ENCODE data around the gene ZSWIM3.
"Not testable (repeated sequence)": the region's sequence is repeated elsewhere in the genome, so short reads cannot be mapped to it uniquely, and the experiment has no call there.

Gene ZSWIM3

DNA sequence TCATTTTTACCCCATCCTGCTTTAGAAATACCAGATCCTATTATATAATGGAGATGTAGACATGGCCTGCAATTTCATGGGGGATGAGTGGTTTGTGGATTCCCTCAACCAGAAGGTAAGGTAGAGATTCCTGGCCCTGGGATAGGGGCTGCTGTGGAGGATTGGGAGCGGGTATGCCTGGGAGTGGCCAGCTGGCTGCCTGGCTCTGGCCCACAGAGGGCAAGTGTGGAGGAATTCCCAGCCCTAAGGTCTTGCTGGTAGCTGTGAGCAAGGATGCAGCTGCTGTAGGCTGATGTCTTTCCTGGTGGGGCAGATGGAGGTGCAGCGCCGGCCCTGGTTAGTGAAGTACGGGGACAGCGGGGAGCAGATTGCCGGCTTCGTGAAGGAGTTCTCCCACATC, 40.3 kb downstream of the ZSWIM3 start:
- no peaks in the 10 kb centered on the region for H3K9me3 ChIP-seq (ENCODE audit: control insufficient read depth in 2 of 2, low read length in 2 of 2)
- no peak overlapping the region for H3K9ac ChIP-seq (ENCODE audit: low read depth in 1 of 2, low read length in 2 of 2)
- no peak overlapping the region for H3K4me3 ChIP-seq (ENCODE audit: low read length in 2 of 2)
- H3K36me3 ChIP-seq (ENCODE audit: control insufficient read depth in 2 of 2, insufficient read depth in 2 of 2, low read length in 2 of 2): peaks cover 41 to 55% of the 10 kb centered on the region in 2 donors
- peaks cover 8 to 9% of the 10 kb centered on the region in 2 donors for H3K4me1 ChIP-seq (ENCODE audit: control insufficient read depth in 2 of 2, insufficient read depth in 2 of 2, low read length in 2 of 2)
- H3K27me3 ChIP-seq (ENCODE audit: control insufficient read depth in 2 of 2, insufficient read depth in 2 of 2, low read length in 2 of 2): no peaks in the 10 kb centered on the region
- H3K27ac ChIP-seq (ENCODE audit: low read depth in 2 of 2, low read length in 2 of 2): no peak overlapping the region

DNA sequence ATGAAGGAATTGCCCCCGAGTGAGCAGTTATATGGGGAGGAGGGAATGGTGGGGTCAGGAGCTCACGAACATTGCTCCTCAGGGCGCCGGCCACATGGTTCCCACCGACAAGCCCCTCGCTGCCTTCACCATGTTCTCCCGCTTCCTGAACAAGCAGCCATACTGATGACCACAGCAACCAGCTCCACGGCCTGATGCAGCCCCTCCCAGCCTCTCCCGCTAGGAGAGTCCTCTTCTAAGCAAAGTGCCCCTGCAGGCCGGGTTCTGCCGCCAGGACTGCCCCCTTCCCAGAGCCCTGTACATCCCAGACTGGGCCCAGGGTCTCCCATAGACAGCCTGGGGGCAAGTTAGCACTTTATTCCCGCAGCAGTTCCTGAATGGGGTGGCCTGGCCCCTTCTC, 40.9 kb downstream of the ZSWIM3 start:
- peaks cover 41 to 51% of the 10 kb centered on the region in 2 donors for H3K36me3 ChIP-seq (ENCODE audit: control insufficient read depth in 2 of 2, insufficient read depth in 2 of 2, low read length in 2 of 2)

DNA sequence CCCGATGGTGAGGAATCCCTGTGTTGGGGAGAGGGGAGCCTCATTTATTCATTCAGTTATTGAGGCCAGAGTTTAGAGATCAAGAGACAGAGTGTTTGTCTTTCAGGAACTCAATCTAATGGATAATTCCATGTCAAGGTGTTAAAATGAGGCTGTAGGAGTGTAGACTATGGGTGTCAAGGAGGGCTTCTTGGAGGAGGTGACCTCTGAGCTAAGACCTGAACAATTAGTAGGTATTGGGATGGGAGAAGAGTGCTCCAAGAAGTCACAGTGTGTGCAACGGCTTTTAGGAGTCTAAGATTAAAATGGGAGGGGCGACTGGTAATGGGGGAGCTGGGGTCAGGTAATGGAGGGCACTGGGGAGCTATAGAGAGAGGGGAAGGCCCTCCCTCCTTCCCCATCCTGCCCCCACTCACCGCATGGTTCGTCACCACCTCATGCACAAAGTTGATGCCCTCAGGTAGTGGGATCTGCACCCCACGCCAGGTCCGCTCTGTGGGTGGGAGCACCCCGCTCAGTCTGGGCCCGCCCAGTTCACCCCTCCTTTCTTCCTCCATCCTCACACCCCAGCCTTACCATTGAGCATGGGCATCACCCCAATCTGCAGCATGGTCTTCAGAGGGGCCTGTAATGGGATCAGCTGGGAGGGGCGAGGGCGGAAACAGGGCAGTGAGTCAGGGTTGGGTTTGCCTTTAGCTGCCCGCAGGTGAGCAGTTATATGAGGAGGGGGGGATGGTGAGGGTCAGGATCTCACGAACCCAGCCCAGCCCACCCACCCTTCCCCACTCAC, 41.8 kb downstream of the ZSWIM3 start:
- no peak overlapping the region for H3K9ac ChIP-seq (ENCODE audit: low read depth in 1 of 2, low read length in 2 of 2)
- no peaks in the 10 kb centered on the region for H3K4me1 ChIP-seq (ENCODE audit: control insufficient read depth in 2 of 2, insufficient read depth in 2 of 2, low read length in 2 of 2)
- no peaks in the 10 kb centered on the region for H3K9me3 ChIP-seq (ENCODE audit: control insufficient read depth in 2 of 2, low read length in 2 of 2)
- no peaks in the 10 kb centered on the region for H3K27me3 ChIP-seq (ENCODE audit: control insufficient read depth in 2 of 2, insufficient read depth in 2 of 2, low read length in 2 of 2)
- H3K27ac ChIP-seq (ENCODE audit: low read depth in 2 of 2, low read length in 2 of 2): no peak overlapping the region
- no peak overlapping the region for H3K4me3 ChIP-seq (ENCODE audit: low read length in 2 of 2)
- H3K36me3 ChIP-seq (ENCODE audit: control insufficient read depth in 2 of 2, insufficient read depth in 2 of 2, low read length in 2 of 2): peaks cover 35 to 46% of the 10 kb centered on the region in 2 donors

More for the DNA sequence above, 40.9 kb downstream of the ZSWIM3 start:
- Histone ChIP-seq H3K27ac (ENCODE audit: low read depth in 2 of 2, low read length in 2 of 2) (no peak overlapping the region), H3K27me3 (ENCODE audit: control insufficient read depth in 2 of 2, insufficient read depth in 2 of 2, low read length in 2 of 2) (no peaks in the 10 kb centered on the region), H3K9me3 (ENCODE audit: control insufficient read depth in 2 of 2, low read length in 2 of 2) (no peaks in the 10 kb centered on the region), H3K9ac (ENCODE audit: low read depth in 1 of 2, low read length in 2 of 2) (no peak overlapping the region), H3K4me3 (ENCODE audit: low read length in 2 of 2) (no peak overlapping the region), H3K4me1 (ENCODE audit: control insufficient read depth in 2 of 2, insufficient read depth in 2 of 2, low read length in 2 of 2) (peaks cover 3% of the 10 kb centered on the region in 2 donors)

GRCh38 chr20:45901332-45901731, 43.9 kb downstream of the ZSWIM3 start:
- H3K27ac ChIP-seq (ENCODE audit: low read depth in 2 of 2, low read length in 2 of 2); H3K9ac ChIP-seq (ENCODE audit: low read depth in 1 of 2, low read length in 2 of 2); H3K27me3 ChIP-seq (ENCODE audit: control insufficient read depth in 2 of 2, insufficient read depth in 2 of 2, low read length in 2 of 2); H3K4me1 ChIP-seq (ENCODE audit: control insufficient read depth in 2 of 2, insufficient read depth in 2 of 2, low read length in 2 of 2); H3K9me3 ChIP-seq (ENCODE audit: control insufficient read depth in 2 of 2, low read length in 2 of 2); H3K4me3 ChIP-seq (ENCODE audit: low read length in 2 of 2): not testable (repeated sequence)
- peaks cover 24 to 30% of the 10 kb centered on the region in 2 donors for H3K36me3 ChIP-seq (ENCODE audit: control insufficient read depth in 2 of 2, insufficient read depth in 2 of 2, low read length in 2 of 2)

- no peak overlapping the region for H3K4me3 ChIP-seq (ENCODE audit: low read length in 2 of 2)
- H3K9ac ChIP-seq (ENCODE audit: low read depth in 1 of 2, low read length in 2 of 2): no peak overlapping the region
- H3K4me1 ChIP-seq (ENCODE audit: control insufficient read depth in 2 of 2, insufficient read depth in 2 of 2, low read length in 2 of 2): no peaks in the 10 kb centered on the region
- H3K27ac ChIP-seq (ENCODE audit: low read depth in 2 of 2, low read length in 2 of 2): no peak overlapping the region
- H3K36me3 ChIP-seq (ENCODE audit: control insufficient read depth in 2 of 2, insufficient read depth in 2 of 2, low read length in 2 of 2): peaks cover 17 to 23% of the 10 kb centered on the region in 2 donors
- no peaks in the 10 kb centered on the region for H3K9me3 ChIP-seq (ENCODE audit: control insufficient read depth in 2 of 2, low read length in 2 of 2)
- H3K27me3 ChIP-seq (ENCODE audit: control insufficient read depth in 2 of 2, insufficient read depth in 2 of 2, low read length in 2 of 2): no peaks in the 10 kb centered on the region
Measured at GRCh38 chr20:45902199-45902701, 44.8 kb downstream of the ZSWIM3 start.

- Histone ChIP-seq H3K27me3 (ENCODE audit: control insufficient read depth in 2 of 2, insufficient read depth in 2 of 2, low read length in 2 of 2) (no peaks in the 10 kb centered on the region), H3K36me3 (ENCODE audit: control insufficient read depth in 2 of 2, insufficient read depth in 2 of 2, low read length in 2 of 2) (peaks cover 0 to 6% of the 10 kb centered on the region in 2 donors), H3K4me1 (ENCODE audit: control insufficient read depth in 2 of 2, insufficient read depth in 2 of 2, low read length in 2 of 2) (peaks cover 0 to 2% of the 10 kb centered on the region in 2 donors), H3K9me3 (ENCODE audit: control insufficient read depth in 2 of 2, low read length in 2 of 2) (no peaks in the 10 kb centered on the region), H3K27ac (ENCODE audit: low read depth in 2 of 2, low read length in 2 of 2) (no peak overlapping the region), H3K9ac (ENCODE audit: low read depth in 1 of 2, low read length in 2 of 2) (no peak overlapping the region), H3K4me3 (ENCODE audit: low read length in 2 of 2) (no peak overlapping the region)
Measured at GRCh38 chr20:45904583-45905504, 47.4 kb downstream of the ZSWIM3 start.

GRCh38 chr20:45905505-45906079, 48.2 kb downstream of the ZSWIM3 start:
- H3K27me3 ChIP-seq (ENCODE audit: control insufficient read depth in 2 of 2, insufficient read depth in 2 of 2, low read length in 2 of 2): no peaks in the 10 kb centered on the region
- no peak overlapping the region for H3K4me3 ChIP-seq (ENCODE audit: low read length in 2 of 2)
- H3K27ac ChIP-seq (ENCODE audit: low read depth in 2 of 2, low read length in 2 of 2): no peak overlapping the region
- peaks cover 0 to 6% of the 10 kb centered on the region in 2 donors for H3K36me3 ChIP-seq (ENCODE audit: control insufficient read depth in 2 of 2, insufficient read depth in 2 of 2, low read length in 2 of 2)
- no peak overlapping the region for H3K9ac ChIP-seq (ENCODE audit: low read depth in 1 of 2, low read length in 2 of 2)
- H3K4me1 ChIP-seq (ENCODE audit: control insufficient read depth in 2 of 2, insufficient read depth in 2 of 2, low read length in 2 of 2): peaks cover 0 to 2% of the 10 kb centered on the region in 2 donors
- no peaks in the 10 kb centered on the region for H3K9me3 ChIP-seq (ENCODE audit: control insufficient read depth in 2 of 2, low read length in 2 of 2)

DNA sequence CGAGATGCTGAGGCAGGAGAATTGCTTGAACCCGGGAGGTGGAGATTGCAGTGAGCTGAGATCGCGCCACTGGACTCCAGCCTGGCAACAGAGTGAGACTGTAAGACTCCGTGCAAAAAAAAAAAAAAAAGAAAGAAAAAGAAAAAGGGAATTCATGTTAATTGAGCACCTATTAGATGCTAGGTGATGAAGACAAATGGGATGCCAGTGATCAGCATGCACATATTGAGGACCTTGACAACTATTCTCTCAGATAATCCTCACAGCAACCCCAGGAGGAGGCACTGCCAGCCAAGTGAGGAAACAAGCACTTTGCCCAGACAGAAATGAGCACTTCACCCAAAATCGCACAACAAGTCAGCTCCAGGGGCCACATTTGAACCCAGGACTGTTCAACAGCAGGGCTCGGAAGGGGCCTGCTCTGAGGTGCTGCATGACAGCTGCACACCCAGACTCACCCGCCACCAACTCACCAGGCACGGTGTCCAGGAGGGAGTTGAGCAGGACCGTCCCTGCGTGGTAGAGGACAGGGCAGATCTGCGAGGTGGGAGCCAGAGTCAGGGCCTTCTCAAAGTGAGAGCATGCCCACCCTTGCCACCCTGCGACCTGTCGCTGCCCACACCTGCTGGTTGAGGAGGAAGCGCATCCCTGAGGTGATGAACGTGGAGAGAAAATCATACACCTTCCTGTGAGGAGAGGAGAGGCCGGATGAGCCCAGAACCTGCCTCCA, 50.0 kb downstream of the ZSWIM3 start:
- H3K9ac ChIP-seq (ENCODE audit: low read depth in 1 of 2, low read length in 2 of 2): no peak overlapping the region

GRCh38 chr20:45908084-45908483, 50.7 kb downstream of the ZSWIM3 start:
- Histone ChIP-seq H3K27me3 (ENCODE audit: control insufficient read depth in 2 of 2, insufficient read depth in 2 of 2, low read length in 2 of 2) (no peaks in the 10 kb centered on the region), H3K9ac (ENCODE audit: low read depth in 1 of 2, low read length in 2 of 2) (no peak overlapping the region), H3K27ac (ENCODE audit: low read depth in 2 of 2, low read length in 2 of 2) (no peak overlapping the region), H3K4me1 (ENCODE audit: control insufficient read depth in 2 of 2, insufficient read depth in 2 of 2, low read length in 2 of 2) (peaks cover 8 to 11% of the 10 kb centered on the region in 2 donors), H3K9me3 (ENCODE audit: control insufficient read depth in 2 of 2, low read length in 2 of 2) (no peaks in the 10 kb centered on the region), H3K4me3 (ENCODE audit: low read length in 2 of 2) (no peak overlapping the region), H3K36me3 (ENCODE audit: control insufficient read depth in 2 of 2, insufficient read depth in 2 of 2, low read length in 2 of 2) (peaks cover 0 to 6% of the 10 kb centered on the region in 2 donors)

More for the DNA sequence above, 50.0 kb downstream of the ZSWIM3 start:
- H3K4me1 ChIP-seq (ENCODE audit: control insufficient read depth in 2 of 2, insufficient read depth in 2 of 2, low read length in 2 of 2): peaks cover 8 to 11% of the 10 kb centered on the region in 2 donors
- no peak overlapping the region for H3K27ac ChIP-seq (ENCODE audit: low read depth in 2 of 2, low read length in 2 of 2)
- H3K27me3 ChIP-seq (ENCODE audit: control insufficient read depth in 2 of 2, insufficient read depth in 2 of 2, low read length in 2 of 2): no peaks in the 10 kb centered on the region
- H3K4me3 ChIP-seq (ENCODE audit: low read length in 2 of 2): no peak overlapping the region
- no peaks in the 10 kb centered on the region for H3K9me3 ChIP-seq (ENCODE audit: control insufficient read depth in 2 of 2, low read length in 2 of 2)
- H3K36me3 ChIP-seq (ENCODE audit: control insufficient read depth in 2 of 2, insufficient read depth in 2 of 2, low read length in 2 of 2): peaks cover 0 to 6% of the 10 kb centered on the region in 2 donors

All from mucosa of rectum (tissue), 2 donors.